KOPT-K1 (cell line): ENCODE measurements around the gene TTLL5.

Experiments
- H3K27ac ChIP-seq: fragments of 200-600 bp; sonication (generic); 2 replicates; pipeline ENCODE4 v1.5.1; 2016; ENCODE audit warnings: antibody characterized with exemption, mild to moderate bottlenecking, low read depth, low read length; ENCODE audit not compliant: poor library complexity, severe bottlenecking
- H3K36me3 ChIP-seq: fragments of 200-600 bp; sonication (generic); 2 replicates; pipeline ENCODE4 v1.5.1; 2017; ENCODE audit warnings: antibody characterized with exemption, mild to moderate bottlenecking, low read length, moderate library complexity; ENCODE audit not compliant: insufficient read depth
- H3K9me3 ChIP-seq: fragments of 200-600 bp; sonication (generic); 2 replicates; pipeline ENCODE4 v1.5.1; 2017; ENCODE audit warnings: antibody characterized with exemption, low read length, mild to moderate bottlenecking; ENCODE audit not compliant: insufficient read depth, poor library complexity, severe bottlenecking

Gene TTLL5

DNA sequence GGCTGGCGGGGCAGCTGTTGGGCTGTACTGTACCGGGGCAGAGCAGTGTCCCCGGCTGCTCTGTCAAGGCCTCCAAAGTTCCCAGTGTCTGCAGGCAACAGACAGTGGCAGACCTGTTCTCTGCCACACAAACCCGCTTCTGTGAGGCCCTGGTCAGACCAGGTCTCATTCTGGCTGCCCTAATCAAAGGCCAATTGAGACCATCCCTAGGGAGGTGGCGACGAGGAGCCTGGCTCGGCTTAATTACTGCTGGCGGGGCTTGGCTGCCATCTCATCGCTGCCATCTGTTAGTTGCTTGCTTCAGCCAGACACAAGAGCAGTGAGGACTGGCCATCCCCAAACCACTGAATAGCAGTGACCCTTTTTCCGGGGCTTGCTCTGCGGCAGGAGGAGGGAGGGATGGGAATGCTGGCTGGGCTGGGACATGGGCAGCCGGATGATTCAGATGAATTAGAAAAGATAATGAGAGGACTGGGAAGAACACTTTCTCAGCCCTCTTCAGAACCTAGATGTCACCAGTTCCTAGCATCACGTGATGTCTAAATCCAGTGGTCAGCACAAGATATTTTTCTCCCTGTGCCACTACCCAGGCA is 24.9 kb upstream of the TTLL5 start:
- no peak overlapping the region for H3K27ac ChIP-seq
- no peaks in the 10 kb centered on the region for H3K9me3 ChIP-seq
- no peaks in the 10 kb centered on the region for H3K36me3 ChIP-seq

GRCh38 chr14:75640876-75641275 is 20.2 kb upstream of the TTLL5 start:
- no peaks in the 10 kb centered on the region for H3K36me3 ChIP-seq
- H3K27ac ChIP-seq = no peak overlapping the region
- H3K9me3 ChIP-seq = no peaks in the 10 kb centered on the region

GRCh38 chr14:75643985-75644384 is 17.1 kb upstream of the TTLL5 start:
- H3K27ac ChIP-seq = no peak overlapping the region
- no peaks in the 10 kb centered on the region for H3K9me3 ChIP-seq
- peaks cover 18% of the 10 kb centered on the region for H3K36me3 ChIP-seq

GRCh38 chr14:75645056-75645455 is 16.0 kb upstream of the TTLL5 start:
- Histone ChIP-seq H3K36me3 (peaks cover 29% of the 10 kb centered on the region), H3K9me3 (no peaks in the 10 kb centered on the region), H3K27ac (no peak overlapping the region)

DNA sequence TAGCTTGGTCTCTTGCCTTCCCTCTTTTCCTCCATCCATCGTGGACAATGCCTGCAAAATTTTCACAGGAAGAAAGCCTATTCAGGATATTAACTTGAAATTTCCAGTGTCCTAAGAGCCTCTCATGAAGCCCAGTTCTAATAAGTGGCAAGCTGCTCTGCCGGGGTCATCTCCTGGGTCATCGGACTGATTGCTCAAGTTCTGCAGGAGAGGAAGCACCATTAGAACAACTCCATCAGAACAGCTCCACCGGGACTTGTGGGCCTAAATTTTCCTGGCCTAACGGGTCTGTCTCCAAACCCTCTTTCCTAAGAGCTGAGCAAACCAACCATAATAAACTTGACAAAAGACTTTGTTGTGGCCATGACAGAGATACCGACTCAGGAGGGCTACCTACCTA is 14.3 kb upstream of the TTLL5 start:
- Histone ChIP-seq H3K9me3 (no peaks in the 10 kb centered on the region), H3K27ac (no peak overlapping the region), H3K36me3 (peaks cover 46% of the 10 kb centered on the region)

DNA sequence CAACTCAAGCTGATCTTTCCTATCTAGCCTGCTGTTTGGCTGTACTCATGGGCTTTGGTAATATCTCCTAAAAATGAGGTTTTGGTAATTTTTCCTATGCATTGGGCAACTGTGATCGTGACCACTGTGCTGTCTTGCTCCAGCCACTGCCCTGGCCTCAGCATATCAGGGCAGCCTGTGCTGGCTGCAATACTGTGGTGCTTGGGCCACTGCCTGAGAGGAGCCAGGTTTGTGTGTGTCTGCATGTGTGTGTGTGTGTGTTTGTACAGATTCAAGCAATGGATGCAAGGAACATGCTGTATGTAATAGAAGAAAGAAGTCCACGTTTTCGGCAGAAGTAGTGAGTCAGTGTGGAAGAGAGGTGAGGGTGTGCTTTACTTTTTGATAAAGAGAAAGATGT is 13.4 kb upstream of the TTLL5 start:
- Histone ChIP-seq H3K9me3 (no peaks in the 10 kb centered on the region), H3K36me3 (peaks cover 55% of the 10 kb centered on the region), H3K27ac (no peak overlapping the region)

DNA sequence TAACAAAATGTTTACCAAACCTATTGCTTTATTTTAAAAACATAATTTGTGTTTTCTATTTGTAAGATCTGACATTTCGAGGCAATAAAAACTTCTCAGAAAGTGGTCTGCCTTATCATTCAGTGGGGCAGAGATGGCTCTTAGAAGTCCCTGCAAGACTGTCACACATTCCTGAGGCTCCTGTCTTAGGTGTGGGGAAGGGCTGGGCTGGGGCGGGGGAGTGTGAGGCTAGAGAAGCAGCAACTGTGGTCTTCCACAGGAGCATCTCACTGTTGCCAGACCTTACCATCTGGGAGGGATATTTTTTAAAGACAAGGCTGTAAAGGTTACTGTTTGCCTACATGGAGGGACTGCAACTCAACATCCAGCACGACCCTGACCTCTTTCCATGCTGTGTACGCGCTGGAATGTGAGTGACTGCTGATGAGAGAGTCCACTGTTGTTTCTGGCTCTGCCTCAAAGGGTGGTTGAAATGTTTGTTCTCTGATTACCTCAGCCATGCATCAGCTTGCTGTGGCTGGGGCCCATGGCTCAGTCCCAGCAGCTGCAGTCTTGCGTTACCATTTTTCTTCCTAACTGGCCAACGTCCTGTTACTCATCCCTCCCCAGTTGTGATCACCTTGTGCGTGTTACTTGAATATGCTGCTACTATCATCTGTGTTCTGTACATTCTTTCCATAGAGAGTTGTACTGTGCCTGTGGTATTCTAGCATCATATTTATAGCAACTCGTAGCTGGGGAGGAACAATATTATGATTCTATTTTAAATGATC is 12.8 kb upstream of the TTLL5 start:
- H3K9me3 ChIP-seq = no peaks in the 10 kb centered on the region
- peaks cover 61% of the 10 kb centered on the region for H3K36me3 ChIP-seq
- H3K27ac ChIP-seq = no peak overlapping the region

- Histone ChIP-seq H3K36me3 (peaks cover 72% of the 10 kb centered on the region), H3K9me3 (no peaks in the 10 kb centered on the region), H3K27ac (no peak overlapping the region)
Measured at GRCh38 chr14:75649337-75649736, 11.7 kb upstream of the TTLL5 start.

- no peak overlapping the region for H3K27ac ChIP-seq
- H3K9me3 ChIP-seq = no peaks in the 10 kb centered on the region
- H3K36me3 ChIP-seq = peaks cover 76% of the 10 kb centered on the region
Measured at GRCh38 chr14:75649773-75650172, 11.3 kb upstream of the TTLL5 start.

DNA sequence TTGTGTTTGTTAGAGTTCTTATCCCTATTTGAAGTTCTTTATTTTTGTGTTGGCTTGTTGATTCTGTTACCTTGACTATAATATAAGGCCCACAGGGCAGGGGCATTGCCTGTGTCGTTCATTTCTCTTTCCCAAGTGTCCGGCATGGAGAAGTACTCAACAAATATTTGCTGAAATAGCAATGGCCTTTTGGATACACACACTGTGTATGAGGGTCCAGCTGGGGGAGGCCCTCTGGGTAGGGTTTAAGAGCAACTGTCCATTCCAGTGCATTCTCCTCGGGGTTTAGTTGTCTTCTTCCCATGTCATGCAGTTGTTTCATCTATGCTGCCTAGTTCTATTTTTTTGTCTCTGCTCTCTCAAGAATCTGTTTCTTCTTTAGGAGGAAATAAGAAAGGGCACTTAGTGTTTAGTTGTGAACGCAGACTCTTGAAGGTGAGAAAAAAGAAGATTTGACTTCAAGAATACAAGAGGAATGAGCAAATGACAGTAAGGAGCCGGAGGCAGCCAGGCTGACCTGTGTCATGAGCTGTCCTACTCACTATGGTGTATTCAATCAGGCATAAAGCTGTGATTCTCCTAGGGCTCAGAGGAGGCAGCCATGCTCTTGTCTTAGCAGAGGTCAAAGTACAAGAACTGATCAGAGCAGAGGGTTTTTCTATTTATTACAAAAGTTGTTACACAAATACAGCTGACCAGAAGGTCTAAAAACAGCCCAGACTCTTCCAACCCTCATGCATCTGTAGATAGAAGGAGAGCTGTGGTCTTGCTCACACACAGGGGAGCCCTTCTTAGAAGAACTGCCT is 10.6 kb upstream of the TTLL5 start:
- Histone ChIP-seq H3K9me3 (no peaks in the 10 kb centered on the region), H3K27ac (no peak overlapping the region), H3K36me3 (peaks cover 83% of the 10 kb centered on the region)

GRCh38 chr14:75653563-75653962 is 7.5 kb upstream of the TTLL5 start:
- Histone ChIP-seq H3K27ac (no peak overlapping the region), H3K9me3 (no peaks in the 10 kb centered on the region), H3K36me3 (peaks cover 87% of the 10 kb centered on the region)

DNA sequence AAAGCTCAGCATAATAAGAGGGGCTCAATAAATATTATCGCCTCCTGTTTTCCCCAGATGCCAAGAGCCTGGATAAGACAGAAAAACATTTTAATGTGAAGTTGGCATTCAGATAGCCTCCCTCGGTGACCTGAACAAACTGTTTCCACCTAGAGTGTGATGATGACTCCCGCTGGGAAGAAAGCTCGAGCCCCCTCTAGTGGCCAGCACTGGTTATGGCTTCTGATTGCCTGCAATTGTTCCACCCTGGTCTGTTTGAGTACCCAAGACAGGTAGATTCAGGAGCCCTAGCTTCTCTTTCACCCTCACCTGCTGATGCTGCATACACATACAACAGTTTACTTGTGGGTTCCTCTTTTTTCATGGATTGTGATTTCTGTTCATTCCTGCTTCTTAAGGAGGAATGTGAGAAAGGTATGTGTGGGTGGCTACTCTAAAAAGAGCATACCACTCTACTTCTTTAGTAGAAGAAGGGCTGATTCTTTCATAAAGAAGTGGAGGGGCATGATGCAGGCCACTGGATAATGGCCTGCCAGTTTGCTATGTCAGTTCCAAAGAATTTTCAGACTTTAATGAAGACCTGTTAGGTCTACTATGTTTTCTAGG is 6.8 kb upstream of the TTLL5 start:
- peaks cover 83% of the 10 kb centered on the region for H3K36me3 ChIP-seq
- no peak overlapping the region for H3K27ac ChIP-seq
- no peaks in the 10 kb centered on the region for H3K9me3 ChIP-seq

DNA sequence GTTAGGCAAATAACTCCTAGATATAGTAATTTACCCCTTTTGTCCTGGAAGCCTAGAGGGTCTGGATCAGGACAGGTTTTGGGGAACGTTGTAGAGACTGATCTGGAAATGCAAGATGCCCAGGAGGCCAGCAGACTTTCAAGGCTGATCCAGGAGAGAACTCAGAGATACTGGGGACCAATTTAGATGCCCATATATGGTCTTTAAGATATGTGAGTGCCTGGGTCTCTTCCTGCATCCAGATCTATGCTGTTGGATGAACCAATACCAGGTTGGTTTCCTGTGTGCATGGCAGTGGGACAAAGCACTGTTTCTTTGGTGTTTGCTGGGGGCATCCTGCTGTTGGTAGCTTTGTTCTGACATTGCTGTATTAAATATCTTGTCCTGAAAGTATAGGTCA is 5.8 kb upstream of the TTLL5 start:
- H3K36me3 ChIP-seq = peaks cover 73% of the 10 kb centered on the region
- H3K9me3 ChIP-seq = no peaks in the 10 kb centered on the region
- H3K27ac ChIP-seq = no peak overlapping the region

DNA sequence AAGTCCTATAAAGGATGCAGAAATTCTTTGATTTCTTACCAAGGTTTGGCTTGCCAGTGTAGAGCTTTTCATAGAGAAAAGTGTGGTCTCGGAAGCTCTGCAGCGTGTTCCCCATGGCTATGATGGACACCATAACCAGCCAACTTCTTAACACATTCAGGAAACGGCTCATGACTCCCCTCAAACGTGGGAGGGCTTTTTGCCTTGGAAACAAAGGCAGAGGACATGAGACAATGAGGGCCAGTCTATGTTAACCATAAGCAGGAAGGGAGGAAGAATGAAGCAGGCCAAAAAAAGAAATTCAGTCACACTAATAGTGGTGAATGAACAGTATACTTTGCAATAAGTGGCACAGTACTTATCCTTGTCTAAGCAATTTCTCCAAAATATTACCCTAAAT is 3.7 kb upstream of the TTLL5 start:
- Histone ChIP-seq H3K36me3 (peaks cover 52% of the 10 kb centered on the region), H3K27ac (no peak overlapping the region), H3K9me3 (no peaks in the 10 kb centered on the region)

DNA sequence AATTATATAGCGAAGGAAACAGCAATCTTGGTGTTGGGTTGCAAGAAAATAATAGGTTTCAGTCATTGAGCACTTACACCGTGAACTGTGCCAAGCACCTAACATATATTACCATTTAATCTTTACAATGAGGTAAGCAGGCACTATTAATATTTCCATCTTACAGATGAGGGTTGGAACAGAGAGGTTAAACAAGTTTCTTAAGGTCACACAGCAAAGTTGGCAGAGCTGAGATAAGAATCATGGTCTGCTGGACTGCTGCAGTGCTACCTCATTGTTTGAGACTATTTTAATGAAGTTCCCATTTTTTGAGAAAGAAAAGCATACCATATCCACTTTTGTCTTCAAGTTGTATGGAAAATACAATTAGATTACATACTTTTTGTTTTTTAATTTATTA is 2.1 kb upstream of the TTLL5 start:
- Histone ChIP-seq H3K36me3 (peaks cover 42% of the 10 kb centered on the region), H3K9me3 (no peaks in the 10 kb centered on the region), H3K27ac (no peak overlapping the region)
